ENCODE data around the gene PBX3.

Gene PBX3

DNA sequence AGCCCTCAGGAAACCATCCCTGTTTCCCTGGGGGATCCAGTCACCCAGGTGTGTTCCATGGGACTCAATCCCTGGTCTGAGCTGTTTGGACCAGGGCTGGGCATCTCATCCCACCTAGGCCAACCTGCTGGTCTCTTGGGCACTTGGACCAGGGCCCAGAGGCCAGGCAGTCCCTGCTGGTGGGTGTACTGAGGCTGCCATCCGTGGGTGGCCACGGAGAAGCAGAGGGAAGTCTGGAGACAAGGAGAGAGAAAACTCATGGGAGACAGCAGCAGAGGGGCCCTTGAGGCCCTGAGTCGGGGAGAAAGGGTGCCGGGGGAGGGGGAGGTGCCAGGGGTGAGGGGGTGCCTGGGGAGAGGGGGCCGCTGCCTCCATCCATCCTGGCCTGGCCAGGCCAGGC is 247.8 kb downstream of the PBX3 start:
- no peaks in the 10 kb centered on the region for H3K9me2 ChIP-seq (replicated peaks; ENCODE audit: low read depth, low read length)
- H3K4me3 ChIP-seq (ENCODE audit: low read length, poor library complexity, severe bottlenecking) = no peak overlapping the region
- H3K27me3 ChIP-seq (ENCODE audit: insufficient read depth, low read length, poor library complexity, severe bottlenecking) = no peaks in the 10 kb centered on the region
- H3K4me2 ChIP-seq (ENCODE audit: low read depth, low read length, poor library complexity, severe bottlenecking) = no peak overlapping the region
- H3K79me2 ChIP-seq (ENCODE audit: insufficient read depth, low read length) = no peaks in the 10 kb centered on the region
- no peak overlapping the region for H3K9ac ChIP-seq (ENCODE audit: low read depth, low read length, poor library complexity, severe bottlenecking)
- no peaks in the 10 kb centered on the region for H3K4me1 ChIP-seq (ENCODE audit: insufficient read depth, low read length, poor library complexity, severe bottlenecking)
- no peaks in the 10 kb centered on the region for H3K36me3 ChIP-seq (ENCODE audit: insufficient read depth, low read length)
- H4K20me1 ChIP-seq (ENCODE audit: insufficient read depth, low read length, poor library complexity, severe bottlenecking) = no peaks in the 10 kb centered on the region
- H2AFZ ChIP-seq (ENCODE audit: low read length) = no peak overlapping the region
- no peaks in the 10 kb centered on the region for H3F3A ChIP-seq (ENCODE audit: low read depth)
- no peak for TF ChIP-seq CTCF (conservative IDR thresholded peaks at IDR 0.05; ENCODE audit: low read length)
- TF ChIP-seq EZH2phosphoT487 (IDR thresholded peaks at IDR 0.05; ENCODE audit: borderline replicate concordance) = no peak
- no peaks in the 10 kb centered on the region for H3K9me3 ChIP-seq (ENCODE audit: insufficient read depth, low read depth, low read length)

GRCh38 chr9:125995706-125996105 is 248.5 kb downstream of the PBX3 start:
- Histone ChIP-seq H4K20me1 (ENCODE audit: insufficient read depth, low read length, poor library complexity, severe bottlenecking) (no peaks in the 10 kb centered on the region), H3K27me3 (ENCODE audit: insufficient read depth, low read length, poor library complexity, severe bottlenecking) (no peaks in the 10 kb centered on the region)

GRCh38 chr9:125996791-125997190 is 249.6 kb downstream of the PBX3 start:
- H3K4me3 ChIP-seq (ENCODE audit: low read length, poor library complexity, severe bottlenecking) = no peak overlapping the region
- H3K79me2 ChIP-seq (ENCODE audit: insufficient read depth, low read length) = no peaks in the 10 kb centered on the region
- H3F3A ChIP-seq (ENCODE audit: low read depth) = no peaks in the 10 kb centered on the region
- no peak overlapping the region for H2AFZ ChIP-seq (ENCODE audit: low read length)
- H3K27me3 ChIP-seq (ENCODE audit: insufficient read depth, low read length, poor library complexity, severe bottlenecking) = no peaks in the 10 kb centered on the region
- H3K9ac ChIP-seq (ENCODE audit: low read depth, low read length, poor library complexity, severe bottlenecking) = no peak overlapping the region
- H3K36me3 ChIP-seq (ENCODE audit: insufficient read depth, low read length) = no peaks in the 10 kb centered on the region
- no peak for TF ChIP-seq CTCF (conservative IDR thresholded peaks at IDR 0.05; ENCODE audit: low read length)
- no peak for TF ChIP-seq EZH2phosphoT487 (IDR thresholded peaks at IDR 0.05; ENCODE audit: borderline replicate concordance)
- no peaks in the 10 kb centered on the region for H3K4me1 ChIP-seq (ENCODE audit: insufficient read depth, low read length, poor library complexity, severe bottlenecking)
- H3K9me3 ChIP-seq (ENCODE audit: insufficient read depth, low read depth, low read length) = no peaks in the 10 kb centered on the region
- no peaks in the 10 kb centered on the region for H4K20me1 ChIP-seq (ENCODE audit: insufficient read depth, low read length, poor library complexity, severe bottlenecking)
- no peaks in the 10 kb centered on the region for H3K9me2 ChIP-seq (replicated peaks; ENCODE audit: low read depth, low read length)
- no peak overlapping the region for H3K4me2 ChIP-seq (ENCODE audit: low read depth, low read length, poor library complexity, severe bottlenecking)

More at GRCh38 chr9:125995706-125996105, 248.5 kb downstream of the PBX3 start:
- H3K4me3 ChIP-seq (ENCODE audit: low read length, poor library complexity, severe bottlenecking) = no peak overlapping the region
- TF ChIP-seq EZH2phosphoT487 (IDR thresholded peaks at IDR 0.05; ENCODE audit: borderline replicate concordance) = no peak
- TF ChIP-seq CTCF (conservative IDR thresholded peaks at IDR 0.05; ENCODE audit: low read length) = no peak
- H3K4me2 ChIP-seq (ENCODE audit: low read depth, low read length, poor library complexity, severe bottlenecking) = no peak overlapping the region
- H3K9me3 ChIP-seq (ENCODE audit: insufficient read depth, low read depth, low read length) = no peaks in the 10 kb centered on the region
- H3K9ac ChIP-seq (ENCODE audit: low read depth, low read length, poor library complexity, severe bottlenecking) = no peak overlapping the region
- H3K4me1 ChIP-seq (ENCODE audit: insufficient read depth, low read length, poor library complexity, severe bottlenecking) = no peaks in the 10 kb centered on the region
- H2AFZ ChIP-seq (ENCODE audit: low read length) = no peak overlapping the region
- no peaks in the 10 kb centered on the region for H3F3A ChIP-seq (ENCODE audit: low read depth)
- no peaks in the 10 kb centered on the region for H3K36me3 ChIP-seq (ENCODE audit: insufficient read depth, low read length)
- H3K9me2 ChIP-seq (replicated peaks; ENCODE audit: low read depth, low read length) = no peaks in the 10 kb centered on the region
- H3K79me2 ChIP-seq (ENCODE audit: insufficient read depth, low read length) = no peaks in the 10 kb centered on the region
